Hepatocyte (in vitro differentiated cells): ENCODE data around the gene P2RY12. TPM values are rescaled to one million over a fixed set of nuclear protein-coding genes. Genes with fewer than 3 reads are reported as not detected.
"Not testable (repeated sequence)": the region's sequence is repeated elsewhere in the genome, so short reads cannot be mapped to it uniquely, and the experiment has no call there.

Experiments
- DNase-seq: peaks from one replicate; pipeline ENCODE4 v3.0.0-alpha.2; 2016; ENCODE audit warnings: low spot score
- H2AFZ ChIP-seq: fragments of 200-600 bp; sonication (generic); 2 replicates; pipeline ENCODE4 v1.6.0; 2016; ENCODE audit warnings: antibody characterized with exemption, mild to moderate bottlenecking
- H3K27ac ChIP-seq: fragments of 200-600 bp; sonication (generic); 2 replicates; pipeline ENCODE4 v1.5.1; 2016; ENCODE audit warnings: mild to moderate bottlenecking
- H3K27me3 ChIP-seq: fragments of 200-600 bp; sonication (generic); 2 replicates; pipeline ENCODE4 v1.6.1; 2016
- H3K36me3 ChIP-seq: fragments of 200-600 bp; sonication (generic); replicated peaks from 2 replicates; pipeline ENCODE4 v1.5.1; 2016; ENCODE audit warnings: low read depth; ENCODE audit not compliant: insufficient read depth
- H3K4me1 ChIP-seq: fragments of 200-600 bp; sonication (generic); 2 replicates; pipeline ENCODE4 v1.5.1; 2016; ENCODE audit warnings: mild to moderate bottlenecking, moderate library complexity; ENCODE audit not compliant: insufficient read depth
- H3K4me2 ChIP-seq: fragments of 200-600 bp; sonication (generic); 2 replicates; pipeline ENCODE4 v1.6.0; 2016
- H3K4me3 ChIP-seq: fragments of 200-600 bp; sonication (generic); 2 replicates; pipeline ENCODE4 v1.5.1; 2016; ENCODE audit warnings: mild to moderate bottlenecking
- H3K79me2 ChIP-seq: fragments of 200-600 bp; sonication (generic); 2 replicates; pipeline ENCODE4 v1.6.0; 2017; ENCODE audit warnings: mild to moderate bottlenecking
- H3K9me2 ChIP-seq: fragments of 200-600 bp; sonication (generic); replicated peaks from 2 replicates; pipeline ENCODE4 v1.6.0; 2017; ENCODE audit warnings: mild to moderate bottlenecking; ENCODE audit not compliant: insufficient read depth
- H3K9me3 ChIP-seq: fragments of 200-600 bp; sonication (generic); 2 replicates; pipeline ENCODE4 v1.5.1; 2016; ENCODE audit warnings: low read depth, mild to moderate bottlenecking
- H4K20me1 ChIP-seq: fragments of 200-600 bp; sonication (generic); 2 replicates; pipeline ENCODE4 v1.6.0; 2016; ENCODE audit warnings: mild to moderate bottlenecking; ENCODE audit not compliant: insufficient read depth, poor library complexity, severe bottlenecking
- CTCF ChIP-seq: fragments of 200-600 bp; sonication (generic); IDR thresholded peaks from 2 replicates; pipeline ENCODE4 v1.5.1; 2016; ENCODE audit warnings: antibody characterized with exemption, mild to moderate bottlenecking; ENCODE audit not compliant: poor library complexity
- EZH2 ChIP-seq: fragments of 200-600 bp; sonication (generic); IDR thresholded peaks from 2 replicates; pipeline ENCODE4 v1.6.1; 2016; ENCODE audit warnings: antibody characterized with exemption, mild to moderate bottlenecking, borderline replicate concordance
- EZH2phosphoT487 ChIP-seq: fragments of 200-600 bp; sonication (generic); IDR thresholded peaks from one replicate; pipeline ENCODE4 v1.6.1; 2018; ENCODE audit warnings: antibody characterized with exemption, mild to moderate bottlenecking, low read depth, moderate library complexity; ENCODE audit not compliant: unreplicated experiment, severe bottlenecking
- WGBS: methylation state at CpG from one replicate; pipeline ENCODE4 v1.1.6; 2016; ENCODE audit warnings: low lambda C conversion rate; ENCODE audit errors: missing lambda C conversion rate; 5-methylcytosine and 5-hydroxymethylcytosine counted together
- polyA plus RNA-seq: library from polyadenylated mRNA; unstranded; fragments of >200 nt; fragmentation: Nextera tagmentation; extraction: Ambion mirVana; gene quantifications from 2 replicates; pipeline ENCODE4 v1.2.1, GENCODE V29; 2016
- total RNA-seq: library from RNA; depleted of rRNA; stranded (reverse); fragments of >200 nt; gene quantifications from 2 replicates; pipeline ENCODE4 v1.2.3, GENCODE V29; 2014

Gene P2RY12
- total and polyA plus RNA-seq, 2 experiments from 2014 or later: 0.07 TPM; not detected in 1

- 51% methylated on average over 3 of the region's 3 CpGs for WGBS
- Histone ChIP-seq H4K20me1 (no peaks in the 10 kb centered on the region), H3K4me1 (no peaks in the 10 kb centered on the region), H3K36me3 (no peaks in the 10 kb centered on the region), H3K79me2 (no peaks in the 10 kb centered on the region), H3K27ac (no peak overlapping the region), H3K9me3 (no peaks in the 10 kb centered on the region), H2AFZ (no peak overlapping the region), H3K4me3 (no peak overlapping the region), H3K27me3 (no peaks in the 10 kb centered on the region), H3K9me2 (no peaks in the 10 kb centered on the region), H3K4me2 (no peak overlapping the region)
- DNase-seq: no peak
- TF ChIP-seq EZH2phosphoT487 (no peak), EZH2 (no peak), CTCF (no peak)
Measured at GRCh38 chr3:151393146-151393830, 8.7 kb upstream of the P2RY12 start.

GRCh38 chr3:151392191-151392590, 7.6 kb upstream of the P2RY12 start:
- not testable (repeated sequence) for DNase-seq, H3K4me2 ChIP-seq, H3K9me3 ChIP-seq, H3K27me3 ChIP-seq, H2AFZ ChIP-seq, H3K36me3 ChIP-seq, H3K9me2 ChIP-seq, H3K4me3 ChIP-seq, H4K20me1 ChIP-seq, H3K27ac ChIP-seq, H3K4me1 ChIP-seq, H3K79me2 ChIP-seq
- 92% methylated on average over 3 of the region's 3 CpGs for WGBS

- H3K4me1 ChIP-seq: no peaks in the 10 kb centered on the region
- H3K27me3 ChIP-seq: no peaks in the 10 kb centered on the region
- DNase-seq: no peak
- H3K4me2 ChIP-seq: no peak overlapping the region
- no peak overlapping the region for H2AFZ ChIP-seq
- no peaks in the 10 kb centered on the region for H3K9me3 ChIP-seq
- no peaks in the 10 kb centered on the region for H3K36me3 ChIP-seq
- WGBS: 87% methylated on average over 2 of the region's 2 CpGs
- H3K27ac ChIP-seq: no peak overlapping the region
- no peak overlapping the region for H3K4me3 ChIP-seq
- H4K20me1 ChIP-seq: no peaks in the 10 kb centered on the region
- TF ChIP-seq EZH2: no peak
- no peak for TF ChIP-seq CTCF
- TF ChIP-seq EZH2phosphoT487: no peak
- H3K9me2 ChIP-seq: no peaks in the 10 kb centered on the region
- H3K79me2 ChIP-seq: no peaks in the 10 kb centered on the region
Measured at GRCh38 chr3:151391720-151392119, 7.2 kb upstream of the P2RY12 start.

- Histone ChIP-seq H3K79me2 (no peaks in the 10 kb centered on the region), H3K36me3 (no peaks in the 10 kb centered on the region), H4K20me1 (no peaks in the 10 kb centered on the region), H3K27ac (no peak overlapping the region), H3K4me3 (no peak overlapping the region), H3K4me2 (no peak overlapping the region), H3K9me2 (no peaks in the 10 kb centered on the region), H2AFZ (no peak overlapping the region), H3K9me3 (no peaks in the 10 kb centered on the region), H3K4me1 (no peaks in the 10 kb centered on the region), H3K27me3 (no peaks in the 10 kb centered on the region)
- 97% methylated on average over 9 of the region's 9 CpGs for WGBS
- TF ChIP-seq EZH2 (no peak), CTCF (no peak), EZH2phosphoT487 (no peak)
- DNase-seq: no peak
Measured at GRCh38 chr3:151387842-151388241, 3.3 kb upstream of the P2RY12 start.
